Thoracic aorta endothelial cell (primary cell): ENCODE data around the gene CDKL4. TPM values are rescaled to one million over a fixed set of nuclear protein-coding genes. Genes with fewer than 3 reads are reported as not detected.

Experiments used
- small RNA-seq: library from RNA; depleted of rRNA; stranded (forward); fragments of <200 nt; gene quantifications from one replicate; pipeline ENCODE3, GENCODE V24; 2012
- total RNA-seq: library from RNA; depleted of rRNA; stranded (reverse); fragments of >200 nt; gene quantifications from 2 replicates; pipeline ENCODE4 v1.2.3, GENCODE V29; 2012

CDKL4 gene
- 0.86 and 0.93 TPM in 2 replicates for total RNA-seq

DNA sequence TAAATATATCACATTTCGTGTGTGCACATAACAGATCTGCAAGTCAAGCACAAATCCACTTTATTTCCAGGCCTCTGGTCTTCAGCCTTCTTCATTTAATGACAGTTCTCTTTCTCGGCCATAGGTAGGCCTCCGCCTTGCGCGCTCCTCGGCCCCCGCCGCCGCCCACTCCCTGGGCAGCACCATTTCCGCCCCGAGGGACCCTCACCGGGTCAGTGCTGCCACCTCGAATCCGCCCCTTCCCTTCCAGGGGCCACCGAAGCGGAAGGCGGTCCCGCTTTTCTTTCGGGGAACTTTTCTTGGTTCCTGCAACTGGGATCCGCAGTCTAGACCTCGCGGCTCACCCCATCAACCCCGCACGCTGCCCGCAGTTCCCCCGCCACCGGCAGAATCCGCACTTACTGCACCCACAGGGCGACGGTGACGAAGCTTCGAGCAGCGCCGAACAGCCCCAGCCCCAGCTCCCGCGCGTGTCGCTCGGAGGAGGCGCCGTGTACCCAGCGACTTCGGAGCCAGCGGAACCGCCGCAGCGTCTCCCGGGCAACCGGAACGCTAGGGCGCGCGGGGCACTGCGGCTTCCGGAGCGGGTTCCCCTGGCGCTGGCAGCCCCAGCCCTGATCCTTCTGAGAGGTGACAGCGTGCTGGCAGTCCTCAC, at the start of gene CDKL4:
Gene CDKL4, minus strand, starts transcription at position 502 of the 655 bp plus-strand sequence.

Small RNA genes lying within 50 kb of the gene (small RNA-seq; reads per million reads assigned to genes)
- not detected for gene RF00019
- not detected for gene RF00272

Other genes with a start within 250 kb of the CDKL4 start
- gene SOS1, start 122.9 kb downstream of the CDKL4 start, total RNA-seq: 34.3 and 34.6 TPM in 2 replicates
- 46.2 and 50.4 TPM in 2 replicates for gene MAP4K3, start 193.3 kb upstream of the CDKL4 start, total RNA-seq